GM19099 (cell line): ENCODE data around the gene SFI1.

Source experiments
- POLR2A ChIP-seq: IDR thresholded peaks from 3 replicates; pipeline ENCODE4 v1.6.1; 2011; ENCODE audit warnings: low read depth; ENCODE audit not compliant: insufficient read length; ENCODE audit errors: extremely low read depth

Gene SFI1

GRCh38 chr22:31567196-31567595 is 70.9 kb downstream of the SFI1 start:
- no peak for TF ChIP-seq POLR2A

DNA sequence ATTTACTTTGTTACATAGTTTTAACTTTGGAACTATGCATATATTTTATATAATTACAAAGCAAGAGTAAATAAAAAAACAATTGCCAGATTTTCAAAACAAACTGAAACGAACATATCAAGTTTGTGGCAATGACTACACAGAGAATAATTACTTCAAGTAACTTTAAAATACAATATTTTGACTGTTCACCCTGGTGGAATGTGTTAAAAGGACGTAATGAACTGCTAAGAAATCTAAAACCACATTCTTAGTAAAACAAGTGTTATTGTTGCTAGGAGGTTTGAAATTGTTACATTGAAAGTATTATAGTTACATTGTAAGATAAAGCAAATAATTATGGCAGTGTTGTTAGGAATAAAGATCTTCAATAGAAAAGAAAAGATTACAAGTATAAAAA is 71.4 kb downstream of the SFI1 start:
- TF ChIP-seq POLR2A: no peak

DNA sequence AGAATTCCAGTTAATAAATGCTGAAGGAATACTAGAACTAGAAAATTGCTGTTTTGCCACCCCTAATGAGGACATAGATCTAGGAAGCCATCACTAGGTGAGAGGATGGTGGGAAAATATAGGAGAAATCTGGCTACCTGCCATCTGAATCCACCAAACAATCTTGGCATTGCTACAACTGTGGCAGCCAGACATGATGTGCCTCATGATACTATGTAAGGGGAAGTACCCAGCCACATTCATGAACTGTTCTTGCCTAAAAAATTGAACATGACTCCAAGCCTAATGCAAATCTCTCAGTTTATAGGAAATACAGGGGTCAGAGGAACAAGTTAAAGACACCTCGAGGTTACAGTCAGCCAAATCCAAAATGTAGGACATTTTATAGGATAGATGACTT is 72.8 kb downstream of the SFI1 start:
- TF ChIP-seq POLR2A: no peak

DNA sequence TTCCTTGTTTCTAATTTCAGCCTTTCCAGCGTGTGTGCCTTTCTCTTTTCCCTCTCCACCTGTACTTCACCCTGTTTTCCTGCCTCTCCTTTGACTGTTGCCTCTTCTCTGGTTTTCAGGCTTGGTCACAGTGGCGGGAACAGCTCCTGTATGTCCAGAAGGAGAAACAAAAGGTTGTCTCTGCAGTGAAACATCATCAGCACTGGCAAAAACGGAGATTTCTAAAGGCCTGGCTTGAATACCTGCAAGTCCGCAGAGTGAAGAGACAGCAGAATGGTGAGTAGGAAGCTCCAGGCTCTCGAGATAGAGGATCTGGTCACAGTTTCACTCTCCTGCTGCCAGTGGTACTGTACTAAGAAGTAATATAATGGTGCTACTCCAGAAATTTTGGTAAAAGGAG is 76.6 kb downstream of the SFI1 start:
- no peak for TF ChIP-seq POLR2A

DNA sequence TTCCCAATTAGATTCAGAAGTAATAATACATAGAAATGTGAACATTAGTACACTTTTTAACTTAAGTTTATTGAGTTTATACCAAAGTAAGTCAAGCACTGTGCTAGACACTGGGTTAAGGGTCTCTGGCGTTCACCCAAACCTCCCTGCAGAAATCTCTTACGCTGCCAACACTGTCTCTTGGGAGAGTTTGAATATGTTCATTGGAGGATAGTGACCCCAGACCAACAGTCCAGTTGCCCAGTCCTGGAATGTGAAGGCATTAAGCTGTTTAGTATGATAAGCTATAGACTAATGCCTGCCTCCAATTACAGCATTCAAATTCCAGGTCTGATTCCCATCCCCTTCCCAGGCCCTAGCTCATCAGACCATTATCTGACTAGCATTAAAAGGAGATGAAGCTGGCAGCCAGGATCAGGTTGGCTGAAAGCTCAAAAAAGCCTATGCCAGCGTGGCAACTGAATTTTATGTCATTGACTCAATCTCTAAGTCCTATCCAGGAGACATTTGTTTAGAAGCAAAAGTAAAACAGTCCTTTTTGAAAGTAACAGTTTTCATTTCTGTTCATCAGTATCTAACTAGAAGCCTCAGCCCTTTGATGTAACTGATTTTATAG is 77.8 kb downstream of the SFI1 start:
- TF ChIP-seq POLR2A: no peak

GRCh38 chr22:31575190-31575589 is 78.9 kb downstream of the SFI1 start:
- TF ChIP-seq POLR2A: no peak

DNA sequence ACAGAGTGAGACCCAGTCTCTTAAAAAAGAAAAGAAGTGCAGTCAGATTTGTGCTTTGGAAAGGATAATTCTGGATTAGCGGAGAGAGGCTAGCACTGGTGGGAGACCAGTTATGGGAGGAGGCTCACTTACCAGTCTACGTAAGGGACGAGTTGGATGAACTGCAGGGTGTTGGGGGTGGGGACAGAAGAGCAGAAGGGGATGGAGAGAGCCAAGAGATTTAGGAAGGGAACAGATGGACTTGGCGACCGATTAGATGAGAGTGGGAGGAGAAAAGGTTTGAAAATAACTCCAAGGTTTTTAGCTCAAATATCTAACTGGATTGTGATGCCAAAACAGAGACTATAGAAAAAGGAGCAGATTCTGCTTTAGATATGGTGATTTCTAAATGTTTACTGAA is 81.4 kb downstream of the SFI1 start:
- TF ChIP-seq POLR2A: no peak

GRCh38 chr22:31578171-31578570 is 81.8 kb downstream of the SFI1 start:
- TF ChIP-seq POLR2A: no peak

- TF ChIP-seq POLR2A: no peak
These were observed 83.5 kb downstream of the SFI1 start for GRCh38 chr22:31579835-31580242.

- TF ChIP-seq POLR2A: no peak
These were observed 87.6 kb downstream of the SFI1 start for GRCh38 chr22:31583861-31584485.

GRCh38 chr22:31584804-31585160 is 88.4 kb downstream of the SFI1 start:
- no peak for TF ChIP-seq POLR2A

GRCh38 chr22:31585161-31585859 is 89.0 kb downstream of the SFI1 start:
- no peak for TF ChIP-seq POLR2A

DNA sequence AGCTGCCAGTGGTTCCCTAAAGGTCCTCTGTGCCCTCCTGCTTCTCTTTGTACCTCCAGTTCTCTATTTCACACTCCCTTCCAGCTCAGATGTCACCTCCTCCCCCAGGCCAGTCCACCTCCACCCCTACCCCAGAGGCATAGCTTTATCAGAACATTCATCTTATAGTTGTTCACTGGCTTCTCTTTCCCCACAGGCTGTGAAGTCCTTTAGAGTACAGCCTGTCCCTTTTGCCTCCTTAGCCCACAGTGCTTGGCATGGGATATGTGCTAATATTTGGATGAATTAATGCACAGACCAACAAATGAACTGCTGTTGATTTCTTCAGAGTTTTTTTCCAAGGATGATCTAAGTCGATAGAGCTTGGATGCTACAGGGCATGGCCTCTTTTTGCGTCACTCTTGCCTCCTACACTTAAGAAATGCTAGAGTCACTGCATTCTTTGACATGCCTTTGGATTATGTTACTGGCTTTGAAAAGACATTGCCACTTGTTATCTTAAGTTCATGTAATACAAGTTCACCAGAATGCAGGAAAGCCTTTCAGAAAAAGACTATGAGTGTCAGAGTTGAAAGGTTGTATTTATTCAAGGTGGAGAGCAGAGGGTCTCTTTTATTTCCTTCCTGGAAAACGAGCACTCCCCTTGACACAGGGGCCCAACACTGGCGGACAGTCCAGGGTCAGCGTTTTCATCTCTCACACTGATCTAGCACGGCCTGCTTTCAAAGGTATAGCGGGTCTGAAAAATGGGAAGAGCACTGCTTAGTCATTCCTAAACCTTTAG is 90.0 kb downstream of the SFI1 start:
- no peak for TF ChIP-seq POLR2A

- no peak for TF ChIP-seq POLR2A
These were observed 92.8 kb downstream of the SFI1 start for GRCh38 chr22:31588970-31589675.

DNA sequence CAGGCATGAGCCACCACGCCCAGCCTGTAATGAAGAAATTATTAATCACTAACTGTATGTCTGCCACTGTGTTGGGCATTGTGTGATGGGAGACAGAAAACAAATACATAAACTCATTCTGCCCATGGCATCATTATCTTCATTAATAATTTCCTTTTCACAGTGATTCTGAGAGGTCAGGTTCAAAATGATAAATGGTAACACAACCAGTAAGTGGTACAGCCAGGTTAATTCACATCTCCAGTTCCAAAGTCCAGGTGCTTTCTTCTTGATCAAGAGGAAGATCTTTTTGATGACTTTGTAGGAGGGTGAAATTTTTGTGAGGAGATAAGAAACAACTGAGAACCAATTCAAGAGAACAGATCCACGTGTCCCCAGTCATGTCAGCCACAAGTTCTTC is 98.9 kb downstream of the SFI1 start:
- no peak for TF ChIP-seq POLR2A

DNA sequence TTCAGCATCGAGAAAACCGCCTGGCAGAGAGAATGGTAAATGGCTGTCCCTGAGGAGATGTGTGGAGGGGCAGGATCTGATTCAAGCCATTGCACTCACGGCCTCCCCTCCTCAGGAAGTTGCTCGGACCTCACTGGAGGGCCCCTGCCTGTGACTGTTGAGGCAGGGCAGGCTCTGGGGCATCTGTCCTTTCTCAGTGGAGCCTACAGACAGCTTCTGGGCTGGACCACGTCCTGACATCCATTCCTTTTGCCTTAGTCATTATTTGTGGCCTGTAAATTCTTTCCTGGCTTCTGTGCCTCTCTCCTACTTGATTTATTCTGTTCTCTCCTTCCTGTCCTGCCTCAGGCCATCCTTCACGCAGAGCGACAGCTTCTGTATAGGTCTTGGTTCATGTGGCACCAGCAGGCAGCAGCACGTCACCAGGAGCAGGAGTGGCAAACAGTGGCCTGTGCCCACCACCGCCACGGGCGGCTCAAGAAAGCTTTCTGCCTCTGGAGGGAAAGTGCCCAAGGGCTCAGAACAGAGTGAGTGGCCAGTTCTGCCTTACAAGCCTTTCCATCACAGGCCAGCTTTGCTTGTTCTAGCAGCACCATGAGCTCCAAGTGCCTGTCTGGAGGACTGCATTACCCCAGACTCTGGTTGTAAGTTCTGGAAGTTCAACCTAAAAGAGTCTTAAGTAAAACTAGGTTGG is 106.1 kb downstream of the SFI1 start:
- no peak for TF ChIP-seq POLR2A
